ENCODE data around the gene TDRD7.

TDRD7 gene

GRCh38 chr9:97529363-97530076 is 117.6 kb downstream of the TDRD7 start:
- DNase-seq = no peak

- no peak for DNase-seq
These were observed 120.0 kb downstream of the TDRD7 start for GRCh38 chr9:97531888-97532376.

- DNase-seq = no peak
These were observed 122.3 kb downstream of the TDRD7 start for GRCh38 chr9:97534185-97534584.

- no peak for DNase-seq
These were observed 123.2 kb downstream of the TDRD7 start for GRCh38 chr9:97534961-97535594.

- DNase-seq = no peak
These were observed 123.9 kb downstream of the TDRD7 start for GRCh38 chr9:97535771-97536170.

GRCh38 chr9:97536480-97536879 is 124.6 kb downstream of the TDRD7 start:
- no peak for DNase-seq

- DNase-seq = no peak
These were observed 131.7 kb downstream of the TDRD7 start for GRCh38 chr9:97543561-97543960.

- DNase-seq = no peak
These were observed 133.6 kb downstream of the TDRD7 start for GRCh38 chr9:97545486-97545885.

All from CD4-positive, alpha-beta T cell treated with Interleukin-17A for 1 hour (primary cell).